OCI-LY7 (cell line): ENCODE data around the gene BICD2.

Experiments
- CTCF ChIP-seq: fragments of 200-600 bp; sonication (generic); conservative IDR thresholded peaks from 2 replicates; pipeline ENCODE4 v1.5.1; 2014; ENCODE audit warnings: mild to moderate bottlenecking, antibody characterized with exemption, low read length, moderate library complexity, mixed read lengths
- EZH2phosphoT487 ChIP-seq: fragments of 200-600 bp; sonication (generic); IDR thresholded peaks from 2 replicates; pipeline ENCODE4 v1.6.1; 2018; ENCODE audit warnings: low read depth, borderline replicate concordance, mild to moderate bottlenecking, mixed run types, antibody characterized with exemption, low read length, moderate library complexity, mixed read lengths

GRCh38 chr9:92740446-92740961, 24.1 kb downstream of the BICD2 start:
- TF ChIP-seq CTCF (no peak), EZH2phosphoT487 (no peak)
